IPS-20b (cell line): Measurements from ENCODE around the gene NEUROD6.
A peak's percentile ranks its signal among the peaks of the same experiment; 100 is the strongest.

ENCODE experiments used
- H3K27ac ChIP-seq: one replicate; pipeline ENCODE4 v1.5.1; 2013; ENCODE audit warnings: low read length
- H3K27me3 ChIP-seq: 2 replicates; pipeline ENCODE4 v1.6.1; 2013; ENCODE audit warnings: mild to moderate bottlenecking, low read length, inconsistent platforms; ENCODE audit not compliant: insufficient read depth
- H3K36me3 ChIP-seq: 2 replicates; pipeline ENCODE4 v1.6.1; 2013; ENCODE audit warnings: low read depth, mild to moderate bottlenecking, inconsistent platforms, low read length, moderate library complexity; ENCODE audit not compliant: insufficient read depth
- H3K4me1 ChIP-seq: 2 replicates; pipeline ENCODE4 v1.6.1; 2013; ENCODE audit warnings: mild to moderate bottlenecking, control low read depth, inconsistent platforms, low read length, moderate library complexity; ENCODE audit not compliant: insufficient read depth
- H3K4me3 ChIP-seq: 2 replicates; pipeline ENCODE4 v1.5.1; 2013; ENCODE audit warnings: mild to moderate bottlenecking, low read length, inconsistent platforms
- H3K9ac ChIP-seq: 2 replicates; pipeline ENCODE4 v1.6.1; 2013; ENCODE audit warnings: low read depth, mild to moderate bottlenecking, inconsistent platforms, low read length, moderate library complexity
- H3K9me3 ChIP-seq: 2 replicates; pipeline ENCODE4 v1.6.1; 2013; ENCODE audit warnings: mild to moderate bottlenecking, low read depth, low read length, inconsistent platforms; ENCODE audit not compliant: insufficient read depth

NEUROD6 gene

GRCh38 chr7:31340603-31341002 lies at the start of gene NEUROD6:
Gene NEUROD6, minus strand, starts transcription at chr7:31340726. Its CDS starts 1,458 bp downstream, at chr7:31339268.
- no peaks in the 10 kb centered on the region for H3K4me1 ChIP-seq
- H3K9me3 ChIP-seq = no peaks in the 10 kb centered on the region
- H3K4me3 ChIP-seq = no peak within 1 kb of the TSS
- H3K36me3 ChIP-seq = no peaks in the 10 kb centered on the region
- no peak within 1 kb of the TSS for H3K27ac ChIP-seq
- H3K27me3 ChIP-seq = peaks cover 27% of the 10 kb centered on the region
- H3K9ac ChIP-seq = no peak within 1 kb of the TSS

GRCh38 chr7:31384466-31384865 lies 43.9 kb upstream of the NEUROD6 start:
- H3K27ac ChIP-seq = no peak overlapping the region
- H3K36me3 ChIP-seq = no peaks in the 10 kb centered on the region
- H3K4me3 ChIP-seq = no peak overlapping the region
- no peaks in the 10 kb centered on the region for H3K9me3 ChIP-seq
- no peaks in the 10 kb centered on the region for H3K27me3 ChIP-seq
- no peaks in the 10 kb centered on the region for H3K4me1 ChIP-seq
- H3K9ac ChIP-seq = no peak overlapping the region

GRCh38 chr7:31382722-31383121 lies 42.2 kb upstream of the NEUROD6 start:
- H3K36me3 ChIP-seq = no peaks in the 10 kb centered on the region
- no peak overlapping the region for H3K4me3 ChIP-seq
- H3K9ac ChIP-seq = no peak overlapping the region
- no peaks in the 10 kb centered on the region for H3K27me3 ChIP-seq
- no peak overlapping the region for H3K27ac ChIP-seq
- no peaks in the 10 kb centered on the region for H3K4me1 ChIP-seq
- H3K9me3 ChIP-seq = no peaks in the 10 kb centered on the region

- H3K9ac ChIP-seq = no peak overlapping the region
- no peak overlapping the region for H3K4me3 ChIP-seq
- no peak overlapping the region for H3K27ac ChIP-seq
- peaks cover 42% of the 10 kb centered on the region; the same call in 1 of the 2 replicates for H3K27me3 ChIP-seq
- H3K9me3 ChIP-seq = no peaks in the 10 kb centered on the region
- no peaks in the 10 kb centered on the region for H3K36me3 ChIP-seq
- H3K4me1 ChIP-seq = peaks cover 24% of the 10 kb centered on the region
Observed at GRCh38 chr7:31373337-31374289, 33.1 kb upstream of the NEUROD6 start.

GRCh38 chr7:31372231-31372959 lies 31.9 kb upstream of the NEUROD6 start:
- no peak overlapping the region for H3K27ac ChIP-seq

GRCh38 chr7:31371621-31372020 lies 31.1 kb upstream of the NEUROD6 start:
- H3K27me3 ChIP-seq = peaks cover 42% of the 10 kb centered on the region; the same call in 1 of the 2 replicates
- H3K4me1 ChIP-seq = peaks cover 24% of the 10 kb centered on the region
- no peak overlapping the region for H3K9ac ChIP-seq
- no peak overlapping the region for H3K27ac ChIP-seq
- H3K36me3 ChIP-seq = no peaks in the 10 kb centered on the region
- peak overlapping the region; percentile 7; the same call in 1 of the 2 replicates for H3K4me3 ChIP-seq
- H3K9me3 ChIP-seq = no peaks in the 10 kb centered on the region

More at GRCh38 chr7:31372231-31372959, 31.9 kb upstream of the NEUROD6 start:
- H3K9me3 ChIP-seq = no peaks in the 10 kb centered on the region
- peaks cover 24% of the 10 kb centered on the region for H3K4me1 ChIP-seq
- peaks cover 42% of the 10 kb centered on the region; the same call in 1 of the 2 replicates for H3K27me3 ChIP-seq
- no peak overlapping the region for H3K9ac ChIP-seq
- no peak overlapping the region for H3K4me3 ChIP-seq
- H3K36me3 ChIP-seq = no peaks in the 10 kb centered on the region

- Histone ChIP-seq H3K27me3 (peaks cover 42% of the 10 kb centered on the region; the same call in 1 of the 2 replicates), H3K4me1 (peaks cover 24% of the 10 kb centered on the region), H3K9ac (no peak overlapping the region), H3K27ac (no peak overlapping the region), H3K9me3 (no peaks in the 10 kb centered on the region), H3K4me3 (no peak overlapping the region), H3K36me3 (no peaks in the 10 kb centered on the region)
Observed at GRCh38 chr7:31370609-31371008, 30.1 kb upstream of the NEUROD6 start.

GRCh38 chr7:31368620-31369019 lies 28.1 kb upstream of the NEUROD6 start:
- H3K4me1 ChIP-seq = peaks cover 24% of the 10 kb centered on the region
- no peak overlapping the region for H3K9ac ChIP-seq
- no peaks in the 10 kb centered on the region for H3K36me3 ChIP-seq
- no peaks in the 10 kb centered on the region for H3K9me3 ChIP-seq
- H3K27ac ChIP-seq = no peak overlapping the region
- H3K4me3 ChIP-seq = no peak overlapping the region
- H3K27me3 ChIP-seq = peaks cover 42% of the 10 kb centered on the region; the same call in 1 of the 2 replicates

GRCh38 chr7:31363496-31363895 lies 23.0 kb upstream of the NEUROD6 start:
- Histone ChIP-seq H3K27ac (no peak overlapping the region), H3K9me3 (no peaks in the 10 kb centered on the region), H3K36me3 (no peaks in the 10 kb centered on the region), H3K27me3 (no peaks in the 10 kb centered on the region), H3K4me1 (no peaks in the 10 kb centered on the region; the same call in 1 of the 2 replicates), H3K9ac (no peak overlapping the region), H3K4me3 (no peak overlapping the region)

GRCh38 chr7:31363051-31363450 lies 22.5 kb upstream of the NEUROD6 start:
- Histone ChIP-seq H3K9ac (no peak overlapping the region), H3K36me3 (no peaks in the 10 kb centered on the region), H3K27ac (no peak overlapping the region), H3K9me3 (no peaks in the 10 kb centered on the region), H3K4me3 (no peak overlapping the region), H3K4me1 (no peaks in the 10 kb centered on the region; the same call in 1 of the 2 replicates), H3K27me3 (no peaks in the 10 kb centered on the region)

GRCh38 chr7:31362401-31362800 lies 21.9 kb upstream of the NEUROD6 start:
- H3K9me3 ChIP-seq = no peaks in the 10 kb centered on the region
- H3K4me3 ChIP-seq = no peak overlapping the region
- H3K36me3 ChIP-seq = no peaks in the 10 kb centered on the region
- no peaks in the 10 kb centered on the region for H3K27me3 ChIP-seq
- no peak overlapping the region for H3K27ac ChIP-seq
- H3K9ac ChIP-seq = no peak overlapping the region
- H3K4me1 ChIP-seq = no peaks in the 10 kb centered on the region; the same call in 1 of the 2 replicates
